A673 (cell line): Measurements from ENCODE around the gene ZNF692. TPM values are rescaled to one million over a fixed set of nuclear protein-coding genes. Genes with fewer than 3 reads are reported as not detected.

Experiments
- BruUV-seq: library from RNA; stranded (reverse); fragments of 400-500 nt; replicated peaks from 2 replicates; lab custom pipeline; 2021; lab: Mats Ljungman, UMichigan
- CTCF ChIA-PET: fragments of 300-600 bp; sonication (Branson Sonifier 250); formaldehyde crosslinking; loops from one replicate; lab custom pipeline; 2022; ENCODE audit warnings: antibody characterized with exemption; lab: Charles Lee
- POLR2A ChIA-PET: fragments of 300-600 bp; sonication (Branson Sonifier 250); formaldehyde crosslinking; loops from one replicate; lab custom pipeline; 2022; ENCODE audit warnings: antibody characterized with exemption; ENCODE audit not compliant: low non-redundant PET; lab: Charles Lee
- DNase-seq: peaks from one replicate; pipeline ENCODE4 v3.0.0-alpha.2; 2015; ENCODE audit warnings: low spot score
- H3K27ac ChIP-seq: fragments of 200-600 bp; sonication (generic); 2 replicates; pipeline ENCODE4 v1.5.1; 2016; ENCODE audit warnings: mixed run types, low read depth, mild to moderate bottlenecking, mixed read lengths, antibody characterized with exemption, low read length; ENCODE audit not compliant: poor library complexity, severe bottlenecking
- H3K27me3 ChIP-seq: fragments of 200-600 bp; sonication (generic); replicated peaks from 2 replicates; pipeline ENCODE4 v1.6.1; 2017; ENCODE audit warnings: mixed run types, low read depth, mild to moderate bottlenecking, mixed read lengths, antibody characterized with exemption, low read length; ENCODE audit not compliant: insufficient read depth, poor library complexity
- H3K36me3 ChIP-seq: fragments of 200-600 bp; sonication (generic); 2 replicates; pipeline ENCODE4 v1.6.1; 2016; ENCODE audit warnings: mixed run types, mild to moderate bottlenecking, mixed read lengths, antibody characterized with exemption, low read length; ENCODE audit not compliant: insufficient read depth, poor library complexity, severe bottlenecking
- H3K4me1 ChIP-seq: fragments of 200-600 bp; sonication (generic); 2 replicates; pipeline ENCODE4 v1.6.1; 2017; ENCODE audit warnings: mixed run types, mild to moderate bottlenecking, mixed read lengths, antibody characterized with exemption, low read length; ENCODE audit not compliant: insufficient read depth, poor library complexity, severe bottlenecking
- H3K4me3 ChIP-seq: fragments of 200-600 bp; sonication (generic); 2 replicates; pipeline ENCODE4 v1.5.1; 2016; ENCODE audit warnings: low read depth, mixed run types, mild to moderate bottlenecking, mixed read lengths, low read length; ENCODE audit not compliant: poor library complexity, severe bottlenecking
- H3K9me3 ChIP-seq: fragments of 200-600 bp; sonication (generic); 2 replicates; pipeline ENCODE4 v1.6.1; 2016; ENCODE audit warnings: mixed run types, low read depth, mild to moderate bottlenecking, mixed read lengths, antibody characterized with exemption, low read length; ENCODE audit not compliant: poor library complexity, severe bottlenecking
- EZH2 ChIP-seq: fragments of 200-600 bp; sonication (generic); IDR thresholded peaks from 2 replicates; pipeline ENCODE4 v1.6.1; 2017; ENCODE audit warnings: borderline replicate concordance, low read depth, mild to moderate bottlenecking, mixed read lengths, antibody characterized with exemption, low read length; ENCODE audit not compliant: poor library complexity, severe bottlenecking
- intact Hi-C: fragments of 100-400 bp; cut with micrococcal nuclease; formaldehyde crosslinking; loops from one replicate; pipeline ENCODE4 v1.10.0; 2022; ENCODE audit not compliant: unreplicated experiment
- total RNA-seq: library from RNA; stranded (reverse); gene quantifications from 2 replicates; pipeline ENCODE4 v1.2.3, GENCODE V29; 2021
- TF ChIP-seq, protein P1 (sequence below): fragments of 300-800, 200-600 bp; sonication (generic); conservative IDR thresholded peaks from 2 replicates; pipeline ENCODE4 v1.5.1; 2017; ENCODE audit warnings: low read depth, mild to moderate bottlenecking, antibody characterized with exemption, low read length, moderate library complexity, mixed read lengths

ZNF692 gene
- total RNA-seq, 1 experiment from 2014 or later = 64.5 TPM

DNA sequence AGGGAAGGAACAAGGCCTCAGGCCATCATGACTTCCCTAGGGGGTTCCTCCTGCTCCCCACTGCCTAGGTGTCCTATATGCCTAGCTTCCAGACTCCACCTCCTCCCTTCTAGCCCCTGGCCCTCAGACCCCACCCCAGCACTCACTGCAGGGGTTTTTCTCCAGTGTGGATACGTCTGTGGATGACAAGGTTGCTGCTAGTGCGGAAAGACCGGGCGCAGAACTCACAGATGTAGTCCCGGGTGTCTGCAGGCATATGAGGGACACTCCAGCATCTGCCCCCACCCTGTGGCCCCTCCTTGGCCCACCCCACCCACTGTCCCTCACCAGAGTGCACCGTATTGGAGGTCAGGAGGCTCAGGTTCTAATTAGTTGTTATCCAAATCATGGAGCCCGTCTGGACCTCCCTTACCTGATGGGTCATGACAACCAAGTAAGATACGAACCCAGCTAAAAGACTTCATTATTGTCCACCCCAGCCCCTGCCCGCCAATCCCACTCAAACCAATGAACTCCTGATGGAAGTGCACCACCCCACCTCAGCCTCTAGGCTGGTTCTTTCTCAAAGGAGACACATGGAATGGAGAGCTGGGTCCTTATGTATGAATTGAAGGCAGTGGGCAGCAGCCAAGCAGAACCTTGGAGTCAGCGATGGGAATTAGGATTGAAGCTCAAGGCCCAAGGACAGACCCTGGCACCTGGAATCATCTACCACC, 8.2 kb downstream of the ZNF692 start:
- Histone ChIP-seq H3K4me3 (no peak overlapping the region), H3K27ac (no peak overlapping the region), H3K27me3 (no peaks in the 10 kb centered on the region), H3K36me3 (peaks cover 63% of the 10 kb centered on the region), H3K4me1 (no peaks in the 10 kb centered on the region), H3K9me3 (no peaks in the 10 kb centered on the region)
- ChIA-PET POLR2A (no interaction called here), CTCF (no interaction called here)
- intact Hi-C loops = no loop called here
- no peak for TF ChIP-seq EZH2
- TF ChIP-seq, protein P1, sequence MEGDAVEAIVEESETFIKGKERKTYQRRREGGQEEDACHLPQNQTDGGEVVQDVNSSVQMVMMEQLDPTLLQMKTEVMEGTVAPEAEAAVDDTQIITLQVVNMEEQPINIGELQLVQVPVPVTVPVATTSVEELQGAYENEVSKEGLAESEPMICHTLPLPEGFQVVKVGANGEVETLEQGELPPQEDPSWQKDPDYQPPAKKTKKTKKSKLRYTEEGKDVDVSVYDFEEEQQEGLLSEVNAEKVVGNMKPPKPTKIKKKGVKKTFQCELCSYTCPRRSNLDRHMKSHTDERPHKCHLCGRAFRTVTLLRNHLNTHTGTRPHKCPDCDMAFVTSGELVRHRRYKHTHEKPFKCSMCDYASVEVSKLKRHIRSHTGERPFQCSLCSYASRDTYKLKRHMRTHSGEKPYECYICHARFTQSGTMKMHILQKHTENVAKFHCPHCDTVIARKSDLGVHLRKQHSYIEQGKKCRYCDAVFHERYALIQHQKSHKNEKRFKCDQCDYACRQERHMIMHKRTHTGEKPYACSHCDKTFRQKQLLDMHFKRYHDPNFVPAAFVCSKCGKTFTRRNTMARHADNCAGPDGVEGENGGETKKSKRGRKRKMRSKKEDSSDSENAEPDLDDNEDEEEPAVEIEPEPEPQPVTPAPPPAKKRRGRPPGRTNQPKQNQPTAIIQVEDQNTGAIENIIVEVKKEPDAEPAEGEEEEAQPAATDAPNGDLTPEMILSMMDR = no peak
- DNase-seq = no peak
- no TSS peak for BruUV-seq

DNA sequence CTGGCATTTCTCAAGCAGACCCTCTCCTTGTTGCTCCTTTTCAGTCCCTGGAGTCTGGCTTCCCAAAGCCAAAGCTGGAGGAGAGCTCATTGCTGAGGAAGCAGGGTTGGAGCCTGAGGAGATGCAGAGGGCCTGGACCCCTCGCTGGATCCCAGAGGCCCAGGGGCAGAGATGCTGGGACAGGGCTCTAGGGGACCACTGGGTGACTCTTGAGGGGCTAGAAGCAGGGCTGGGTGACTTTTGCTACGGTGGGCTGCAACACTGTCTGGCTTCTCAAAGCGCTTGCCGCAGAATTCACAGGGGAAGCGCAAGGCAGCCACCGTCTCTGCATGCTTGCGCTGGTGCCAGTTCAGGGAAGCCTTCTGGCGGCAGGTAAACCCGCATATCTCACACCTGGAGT, 8.8 kb downstream of the ZNF692 start:
- no peaks in the 10 kb centered on the region for H3K27me3 ChIP-seq
- H3K36me3 ChIP-seq = peaks cover 57% of the 10 kb centered on the region
- intact Hi-C loops = no loop called here
- H3K4me3 ChIP-seq = no peak overlapping the region
- ChIA-PET POLR2A (no interaction called here), CTCF (no interaction called here)
- no peak overlapping the region for H3K27ac ChIP-seq
- BruUV-seq = no TSS peak
- H3K9me3 ChIP-seq = no peaks in the 10 kb centered on the region
- H3K4me1 ChIP-seq = no peaks in the 10 kb centered on the region
- no peak for DNase-seq
- TF ChIP-seq, protein P1 = no peak
- TF ChIP-seq EZH2 = no peak

DNA sequence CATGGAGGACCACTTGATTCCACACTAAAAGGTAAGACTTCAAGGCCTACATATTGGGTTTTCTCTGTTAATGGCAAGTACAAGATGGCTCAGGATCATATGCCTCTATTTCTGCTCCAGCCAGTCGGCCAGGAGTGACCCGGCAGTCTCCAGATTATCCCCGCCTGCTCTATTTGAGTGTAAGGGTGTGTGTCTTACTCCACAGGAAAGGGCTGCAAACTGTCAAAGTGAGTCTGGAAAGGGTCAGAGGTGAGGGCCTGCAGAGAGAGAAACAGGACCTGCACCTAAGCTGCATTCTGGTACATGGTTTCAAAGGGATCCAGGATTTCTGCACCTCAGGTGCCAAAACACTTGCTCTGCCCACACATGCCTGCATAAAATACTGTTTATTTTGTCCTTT, 9.2 kb downstream of the ZNF692 start:
- POLR2A ChIA-PET = no interaction called here
- H3K27me3 ChIP-seq = no peaks in the 10 kb centered on the region
- H3K4me1 ChIP-seq = no peaks in the 10 kb centered on the region
- H3K9me3 ChIP-seq = no peaks in the 10 kb centered on the region
- no TSS peak for BruUV-seq
- CTCF ChIA-PET = no interaction called here
- TF ChIP-seq EZH2 = no peak
- TF ChIP-seq, protein P1 = no peak
- H3K27ac ChIP-seq = no peak overlapping the region
- intact Hi-C loops = no loop called here
- no peak for DNase-seq
- H3K36me3 ChIP-seq = peaks cover 55% of the 10 kb centered on the region
- no peak overlapping the region for H3K4me3 ChIP-seq
